Osteocyte (in vitro differentiated cells): ENCODE results near the gene AGMO. TPM values are rescaled to one million over a fixed set of nuclear protein-coding genes. Genes with fewer than 3 reads are reported as not detected.

Experiments used
- DNase-seq: peaks from one replicate; pipeline ENCODE4 v3.0.0; 2021; ENCODE audit warnings: mixed read lengths; ENCODE audit not compliant: unreplicated experiment; ENCODE audit errors: extremely low spot score
- H3K27ac Mint-ChIP-seq: one replicate; pipeline ENCODE4 v1.8.0; 2021; ENCODE audit warnings: mild to moderate bottlenecking, mixed read lengths; ENCODE audit not compliant: unreplicated experiment
- H3K27me3 Mint-ChIP-seq: one replicate; pipeline ENCODE4 v1.8.0; 2021; ENCODE audit warnings: mixed read lengths; ENCODE audit not compliant: unreplicated experiment
- H3K36me3 Mint-ChIP-seq: one replicate; pipeline ENCODE4 v1.8.0; 2021; ENCODE audit warnings: mixed read lengths; ENCODE audit not compliant: unreplicated experiment
- H3K4me1 Mint-ChIP-seq: one replicate; pipeline ENCODE4 v1.8.0; 2021; ENCODE audit warnings: mixed read lengths; ENCODE audit not compliant: unreplicated experiment
- H3K4me3 Mint-ChIP-seq: one replicate; pipeline ENCODE4 v1.8.0; 2021; ENCODE audit warnings: mild to moderate bottlenecking, moderate library complexity, mixed read lengths; ENCODE audit not compliant: unreplicated experiment
- H3K9me3 Mint-ChIP-seq: one replicate; pipeline ENCODE4 v1.8.0; 2021; ENCODE audit warnings: mixed read lengths; ENCODE audit not compliant: unreplicated experiment
- CTCF ChIP-seq: fragments of 200-600 bp; sonication (generic); IDR thresholded peaks from 2 replicates; pipeline ENCODE4 v1.5.0; 2021; ENCODE audit warnings: antibody characterized with exemption, mild to moderate bottlenecking, moderate library complexity
- total RNA-seq: library from RNA; stranded (reverse); gene quantifications from 2 replicates; pipeline ENCODE4 v1.2.1, GENCODE V29; 2021

Gene AGMO
- total RNA-seq, 1 donor from 2014 or later: 1.7 TPM

GRCh38 chr7:15470825-15471668 lies 90.8 kb downstream of the AGMO start:
- no peak overlapping the region for H3K4me3 Mint-ChIP-seq
- no peaks in the 10 kb centered on the region for H3K27me3 Mint-ChIP-seq
- peaks cover 3% of the 10 kb centered on the region for H3K36me3 Mint-ChIP-seq
- TF ChIP-seq CTCF: no peak
- no peak overlapping the region for H3K27ac Mint-ChIP-seq
- H3K9me3 Mint-ChIP-seq: peaks cover 8% of the 10 kb centered on the region
- H3K4me1 Mint-ChIP-seq: peaks cover 2% of the 10 kb centered on the region
- DNase-seq: no peak

- no peak for TF ChIP-seq CTCF
- no peak for DNase-seq
- Mint-ChIP-seq H3K36me3 (no peaks in the 10 kb centered on the region), H3K4me1 (peaks cover 37% of the 10 kb centered on the region), H3K4me3 (no peak overlapping the region), H3K27ac (no peak overlapping the region), H3K9me3 (no peaks in the 10 kb centered on the region), H3K27me3 (no peaks in the 10 kb centered on the region)
These were observed 97.1 kb downstream of the AGMO start for GRCh38 chr7:15464667-15465121.

GRCh38 chr7:15463801-15464666 lies 97.8 kb downstream of the AGMO start:
- no peak overlapping the region for H3K27ac Mint-ChIP-seq
- no peak for TF ChIP-seq CTCF
- no peaks in the 10 kb centered on the region for H3K9me3 Mint-ChIP-seq
- no peaks in the 10 kb centered on the region for H3K27me3 Mint-ChIP-seq
- DNase-seq: no peak
- peaks cover 41% of the 10 kb centered on the region for H3K4me1 Mint-ChIP-seq
- H3K4me3 Mint-ChIP-seq: no peak overlapping the region
- H3K36me3 Mint-ChIP-seq: no peaks in the 10 kb centered on the region

- H3K36me3 Mint-ChIP-seq: no peaks in the 10 kb centered on the region
- H3K27ac Mint-ChIP-seq: no peak overlapping the region
- H3K4me1 Mint-ChIP-seq: peaks cover 53% of the 10 kb centered on the region
- no peaks in the 10 kb centered on the region for H3K9me3 Mint-ChIP-seq
- no peak for DNase-seq
- H3K4me3 Mint-ChIP-seq: no peak overlapping the region
- no peak for TF ChIP-seq CTCF
- no peaks in the 10 kb centered on the region for H3K27me3 Mint-ChIP-seq
These were observed 99.0 kb downstream of the AGMO start for GRCh38 chr7:15462721-15463389.
